ENCODE data around the gene ASS1. TPM values are rescaled to one million over a fixed set of nuclear protein-coding genes. Genes with fewer than 3 reads are reported as not detected.

Gene ASS1
- total and polyA plus RNA-seq, 2 of the 13 experiments (the other 11 are each of a cell fraction or from before 2014, with no cell fraction given), result 77.6 to 122 TPM

DNA sequence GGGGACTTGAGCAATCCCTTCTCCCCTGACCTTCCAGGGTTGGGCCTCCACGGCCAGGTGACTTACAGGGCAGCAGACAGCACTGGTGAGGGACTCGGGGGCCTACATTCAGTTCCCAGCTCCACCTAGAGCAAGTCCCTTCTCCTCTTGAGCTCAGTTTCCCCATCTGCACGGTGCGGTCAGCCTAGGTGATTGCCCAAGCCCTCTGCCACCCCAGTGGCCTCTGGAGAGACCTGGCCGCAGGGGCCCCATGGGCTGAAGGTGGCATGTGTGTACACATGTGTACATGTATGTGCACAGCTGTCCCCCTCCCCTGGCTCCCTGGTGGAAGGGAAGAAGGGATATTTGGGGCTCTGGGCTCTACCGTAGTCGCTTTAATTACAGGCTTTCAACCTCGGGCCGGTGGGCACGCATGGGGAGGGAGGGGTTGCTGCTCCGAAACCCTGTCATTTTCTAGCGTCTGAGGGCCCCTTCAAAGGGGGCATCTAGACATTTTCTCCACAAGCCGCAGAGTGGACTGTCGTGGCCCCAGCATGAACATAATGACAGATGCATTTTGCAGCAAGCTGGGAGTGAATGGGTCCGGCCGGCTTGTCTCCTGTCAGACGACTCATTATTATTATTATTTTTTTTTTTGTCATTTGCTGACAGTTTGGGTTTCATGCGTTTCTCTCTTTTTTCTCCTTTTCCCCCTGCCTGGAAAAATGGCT, 44.0 kb downstream of the ASS1 start:
- DNase-seq (ENCODE audit: low spot score), result no peak
- ChIA-PET POLR2A (interaction anchor here (1.1 to 1.7 kb wide), 2 partner anchors 11 kb away, joined by 4 to 9 read pairs; no protein-coding TSS in a partner anchor), CTCF (ENCODE audit: low intra/inter-chr PET ratio, low total read pairs) (no interaction called here)
- intact Hi-C loops (cut with micrococcal nuclease; ENCODE audit: unreplicated experiment), result no loop called here
- no peak overlapping the region for H3K9ac ChIP-seq (ENCODE audit: insufficient read depth, low read depth, low read length)
- no peak overlapping the region for H2AFZ ChIP-seq (ENCODE audit: low read length)
- no peak for ATAC-seq
- in situ Hi-C loops (cut with HindIII; ENCODE audit: extremely low pct_ligation_motif_present, low pct_unique_long_range_greater_than_20kb), result no loop called here
- no peak for FAIRE-seq
- no peaks in the 10 kb centered on the region for H3K27me3 ChIP-seq (ENCODE audit: control insufficient read depth in 1 of 2, insufficient read depth in 2 of 2, low read length in 2 of 2)
- 96% methylated on average over 16 of the region's 18 CpGs for WGBS (ENCODE audit: low lambda C conversion rate)
- no peak overlapping the region for H3K4me2 ChIP-seq (ENCODE audit: low read depth, low read length)
- H3K4me3 ChIP-seq (replicated peaks in 1 of 3; ENCODE audit: insufficient read depth in 1 of 3, low read depth in 2 of 3, low read length in 3 of 3), result no peak overlapping the region
- peaks cover 1 to 16% of the 10 kb centered on the region in 2 experiments; a peak in 2 of 5 replicates for H3K36me3 ChIP-seq (replicated peaks in 1 of 2; ENCODE audit: control insufficient read depth in 1 of 2, insufficient read depth in 2 of 2, low read length in 2 of 2)
- H3K9me3 ChIP-seq (ENCODE audit: low read length), result no peaks in the 10 kb centered on the region
- TF ChIP-seq REL (CRISPR knock-in tag; conservative IDR thresholded peaks at IDR 0.05) (no peak), CEBPB (IDR thresholded peaks at IDR 0.05; ENCODE audit: borderline replicate concordance, low read depth, low read length) (0 out of 2 replicates have a peak, but pooled peaks have one; percentile 1)
- H3K27ac ChIP-seq (ENCODE audit: extremely low read length, insufficient read depth, low read length), result no peak overlapping the region
- H3K79me2 ChIP-seq (ENCODE audit: insufficient read depth, low read length), result no peaks in the 10 kb centered on the region
- BruUV-seq (replicated peaks), result no TSS peak
- H4K20me1 ChIP-seq (ENCODE audit: insufficient read depth, low read length), result no peaks in the 10 kb centered on the region
- no peaks in the 10 kb centered on the region for H3K4me1 ChIP-seq (ENCODE audit: insufficient read depth, low read length)

DNA sequence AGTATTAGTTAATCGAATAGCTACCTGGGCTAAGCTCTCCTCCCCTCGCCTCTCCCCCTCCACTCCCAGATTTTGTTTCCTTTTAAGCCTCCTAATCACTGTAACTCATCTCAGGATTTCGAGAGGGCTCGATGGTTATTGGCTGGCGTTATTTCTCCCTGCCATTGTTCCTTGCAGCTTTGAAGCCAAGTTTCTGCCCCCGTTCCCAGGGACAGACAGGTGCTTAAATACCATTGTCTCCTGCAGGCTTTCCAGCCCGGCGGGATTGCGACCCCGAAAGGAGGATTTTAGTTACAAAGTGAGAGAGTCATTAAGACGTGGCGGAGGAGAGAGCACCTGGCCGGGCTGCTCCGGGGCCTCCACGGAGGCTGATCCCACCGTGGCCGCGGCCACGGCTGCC, 46.2 kb downstream of the ASS1 start:
- no peak overlapping the region for H3K4me2 ChIP-seq (ENCODE audit: low read depth, low read length)
- no peak overlapping the region for H3K9ac ChIP-seq (ENCODE audit: insufficient read depth, low read depth, low read length)
- no peaks in the 10 kb centered on the region for H4K20me1 ChIP-seq (ENCODE audit: insufficient read depth, low read length)
- no TSS peak for BruUV-seq (replicated peaks)
- H3K4me1 ChIP-seq (ENCODE audit: insufficient read depth, low read length), result no peaks in the 10 kb centered on the region
- no peak overlapping the region for H2AFZ ChIP-seq (ENCODE audit: low read length)
- no peak for DNase-seq (ENCODE audit: low spot score)
- CTCF ChIA-PET (ENCODE audit: low intra/inter-chr PET ratio, low total read pairs), result no interaction called here
- FAIRE-seq, result no peak
- H3K4me3 ChIP-seq (replicated peaks in 1 of 3; ENCODE audit: insufficient read depth in 1 of 3, low read depth in 2 of 3, low read length in 3 of 3), result no peak overlapping the region
- H3K36me3 ChIP-seq (replicated peaks in 1 of 2; ENCODE audit: control insufficient read depth in 1 of 2, insufficient read depth in 2 of 2, low read length in 2 of 2), result peaks cover 4 to 26% of the 10 kb centered on the region in 2 experiments; a peak in 4 of 5 replicates
- no peaks in the 10 kb centered on the region for H3K79me2 ChIP-seq (ENCODE audit: insufficient read depth, low read length)
- in situ Hi-C loops (cut with HindIII; ENCODE audit: extremely low pct_ligation_motif_present, low pct_unique_long_range_greater_than_20kb), result no loop called here
- ATAC-seq, result no peak
- H3K27me3 ChIP-seq (ENCODE audit: control insufficient read depth in 1 of 2, insufficient read depth in 2 of 2, low read length in 2 of 2), result no peaks in the 10 kb centered on the region
- peaks cover 10% of the 10 kb centered on the region for H3K9me3 ChIP-seq (ENCODE audit: low read length)
- POLR2A ChIA-PET, result no interaction called here
- intact Hi-C loops (cut with micrococcal nuclease; ENCODE audit: unreplicated experiment), result no loop called here
- no peak overlapping the region for H3K27ac ChIP-seq (ENCODE audit: extremely low read length, insufficient read depth, low read length)
- 95% methylated on average over 19 of the region's 19 CpGs for WGBS (ENCODE audit: low lambda C conversion rate)
- TF ChIP-seq ZNF44 (CRISPR knock-in tag; IDR thresholded peaks at IDR 0.05) (no peak), ZMYM4 (CRISPR knock-in tag; IDR thresholded peaks at IDR 0.05) (no peak), ZNF607 (CRISPR knock-in tag; IDR thresholded peaks at IDR 0.05; ENCODE audit: borderline replicate concordance) (no peak), ZNF205 (CRISPR knock-in tag; IDR thresholded peaks at IDR 0.05) (no peak), RFX3 (CRISPR knock-in tag; IDR thresholded peaks at IDR 0.05) (no peak), RXRA (CRISPR knock-in tag; IDR thresholded peaks at IDR 0.05) (no peak), ZNF7 (CRISPR knock-in tag; IDR thresholded peaks at IDR 0.05) (no peak), ZBTB42 (CRISPR knock-in tag; IDR thresholded peaks at IDR 0.05) (no peak), MBNL3 (CRISPR knock-in tag; conservative IDR thresholded peaks at IDR 0.05) (no peak), FOXA3 (CRISPR knock-in tag; IDR thresholded peaks at IDR 0.05) (no peak), ZNF572 (CRISPR knock-in tag; IDR thresholded peaks at IDR 0.05) (no peak), FOXO1 (CRISPR knock-in tag; IDR thresholded peaks at IDR 0.05) (no peak)
- TF ChIP-seq, protein P1, sequence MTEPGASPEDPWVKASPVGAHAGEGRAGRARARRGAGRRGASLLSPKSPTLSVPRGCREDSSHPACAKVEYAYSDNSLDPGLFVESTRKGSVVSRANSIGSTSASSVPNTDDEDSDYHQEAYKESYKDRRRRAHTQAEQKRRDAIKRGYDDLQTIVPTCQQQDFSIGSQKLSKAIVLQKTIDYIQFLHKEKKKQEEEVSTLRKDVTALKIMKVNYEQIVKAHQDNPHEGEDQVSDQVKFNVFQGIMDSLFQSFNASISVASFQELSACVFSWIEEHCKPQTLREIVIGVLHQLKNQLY (CRISPR knock-in tag; IDR thresholded peaks at IDR 0.05), result no peak
- TF ChIP-seq, protein P2, sequence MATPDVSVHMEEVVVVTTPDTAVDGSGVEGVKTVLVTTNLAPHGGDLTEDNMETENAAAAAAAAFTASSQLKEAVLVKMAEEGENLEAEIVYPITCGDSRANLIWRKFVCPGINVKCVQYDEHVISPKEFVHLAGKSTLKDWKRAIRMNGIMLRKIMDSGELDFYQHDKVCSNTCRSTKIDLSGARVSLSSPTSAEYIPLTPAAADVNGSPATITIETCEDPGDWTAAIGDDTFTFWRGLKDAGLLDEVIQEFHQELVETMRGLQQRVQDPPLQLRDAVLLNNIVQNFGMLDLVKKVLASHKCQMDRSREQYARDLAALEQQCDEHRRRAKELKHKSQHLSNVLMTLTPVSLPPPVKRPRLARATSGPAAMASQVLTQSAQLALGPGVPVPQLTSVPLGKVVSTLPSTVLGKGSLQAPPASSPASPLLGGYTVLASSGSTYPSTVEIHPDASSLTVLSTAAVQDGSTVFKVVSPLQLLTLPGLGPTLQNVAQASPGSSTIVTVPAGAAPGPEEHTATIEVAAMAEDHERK (CRISPR knock-in tag; IDR thresholded peaks at IDR 0.05; ENCODE audit: low read depth), result no peak
- TF ChIP-seq, protein P3, sequence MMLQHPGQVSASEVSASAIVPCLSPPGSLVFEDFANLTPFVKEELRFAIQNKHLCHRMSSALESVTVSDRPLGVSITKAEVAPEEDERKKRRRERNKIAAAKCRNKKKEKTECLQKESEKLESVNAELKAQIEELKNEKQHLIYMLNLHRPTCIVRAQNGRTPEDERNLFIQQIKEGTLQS (CRISPR knock-in tag; IDR thresholded peaks at IDR 0.05), result no peak
- TF ChIP-seq, protein P4, sequence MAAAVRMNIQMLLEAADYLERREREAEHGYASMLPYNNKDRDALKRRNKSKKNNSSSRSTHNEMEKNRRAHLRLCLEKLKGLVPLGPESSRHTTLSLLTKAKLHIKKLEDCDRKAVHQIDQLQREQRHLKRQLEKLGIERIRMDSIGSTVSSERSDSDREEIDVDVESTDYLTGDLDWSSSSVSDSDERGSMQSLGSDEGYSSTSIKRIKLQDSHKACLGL (CRISPR knock-in tag; IDR thresholded peaks at IDR 0.05), result no peak

Data from HepG2 (cell line).